ENCODE measurements around the gene ABHD17C. TPM values are rescaled to one million over a fixed set of nuclear protein-coding genes. Genes with fewer than 3 reads are reported as not detected.

Gene ABHD17C
- total and polyA plus RNA-seq, 2 experiments from 2014 or later = 11.3 to 23.8 TPM

DNA sequence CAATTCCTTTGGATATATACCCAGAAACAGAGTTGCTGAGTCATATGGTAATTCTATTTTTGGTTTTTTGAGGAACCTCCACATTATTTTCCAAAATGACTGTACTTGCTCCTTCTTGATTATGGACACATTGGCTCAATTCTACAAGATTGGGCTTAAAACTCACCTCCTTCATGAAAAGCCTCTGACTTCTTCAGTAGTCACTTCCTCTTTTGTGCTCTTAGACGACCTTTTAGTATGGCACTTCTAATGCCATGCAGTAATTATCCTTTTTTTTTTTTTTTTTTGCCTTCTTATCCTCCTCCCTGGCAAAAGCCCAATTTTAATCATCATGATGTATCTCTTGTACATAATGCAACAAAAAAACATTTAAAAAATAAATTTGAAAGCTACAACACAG is 33.0 kb upstream of the ABHD17C start:
- Histone ChIP-seq H3K4me3 (no peak overlapping the region), H3K4me2 (no peak overlapping the region), H3K36me3 (ENCODE audit: insufficient read depth) (no peaks in the 10 kb centered on the region), H3K4me1 (ENCODE audit: insufficient read depth) (no peaks in the 10 kb centered on the region), H4K20me1 (replicated peaks; ENCODE audit: insufficient read depth) (no peaks in the 10 kb centered on the region), H3F3A (replicated peaks; ENCODE audit: low read depth) (no peaks in the 10 kb centered on the region), H3K27me3 (ENCODE audit: insufficient read depth) (no peaks in the 10 kb centered on the region), H3K9me2 (ENCODE audit: insufficient read depth) (no peaks in the 10 kb centered on the region), H2AFZ (no peak overlapping the region), H3K27ac (ENCODE audit: low read depth) (no peak overlapping the region), H3K79me2 (replicated peaks; ENCODE audit: insufficient read depth) (no peaks in the 10 kb centered on the region)
- no peaks in the 10 kb centered on the region; the same call in 2 of the 3 replicates for H3K9me3 Mint-ChIP-seq
- H3K4me1 Mint-ChIP-seq = peaks cover 4% of the 10 kb centered on the region; the same call in 1 of the 3 replicates
- no peak overlapping the region for H3K4me3 Mint-ChIP-seq
- no peak overlapping the region for H3K27ac Mint-ChIP-seq
- no peak for ATAC-seq
- no peaks in the 10 kb centered on the region for H3K36me3 Mint-ChIP-seq (ENCODE audit: low read depth)
- TF ChIP-seq JUNB (IDR thresholded peaks at IDR 0.05; ENCODE audit: unreplicated experiment) (no peak), NANOG (IDR thresholded peaks at IDR 0.05; ENCODE audit: borderline replicate concordance) (no peak), CREB1 (CRISPR knock-in tag; IDR thresholded peaks at IDR 0.05; ENCODE audit: low read depth) (no peak)
- TF ChIP-seq, protein P1, sequence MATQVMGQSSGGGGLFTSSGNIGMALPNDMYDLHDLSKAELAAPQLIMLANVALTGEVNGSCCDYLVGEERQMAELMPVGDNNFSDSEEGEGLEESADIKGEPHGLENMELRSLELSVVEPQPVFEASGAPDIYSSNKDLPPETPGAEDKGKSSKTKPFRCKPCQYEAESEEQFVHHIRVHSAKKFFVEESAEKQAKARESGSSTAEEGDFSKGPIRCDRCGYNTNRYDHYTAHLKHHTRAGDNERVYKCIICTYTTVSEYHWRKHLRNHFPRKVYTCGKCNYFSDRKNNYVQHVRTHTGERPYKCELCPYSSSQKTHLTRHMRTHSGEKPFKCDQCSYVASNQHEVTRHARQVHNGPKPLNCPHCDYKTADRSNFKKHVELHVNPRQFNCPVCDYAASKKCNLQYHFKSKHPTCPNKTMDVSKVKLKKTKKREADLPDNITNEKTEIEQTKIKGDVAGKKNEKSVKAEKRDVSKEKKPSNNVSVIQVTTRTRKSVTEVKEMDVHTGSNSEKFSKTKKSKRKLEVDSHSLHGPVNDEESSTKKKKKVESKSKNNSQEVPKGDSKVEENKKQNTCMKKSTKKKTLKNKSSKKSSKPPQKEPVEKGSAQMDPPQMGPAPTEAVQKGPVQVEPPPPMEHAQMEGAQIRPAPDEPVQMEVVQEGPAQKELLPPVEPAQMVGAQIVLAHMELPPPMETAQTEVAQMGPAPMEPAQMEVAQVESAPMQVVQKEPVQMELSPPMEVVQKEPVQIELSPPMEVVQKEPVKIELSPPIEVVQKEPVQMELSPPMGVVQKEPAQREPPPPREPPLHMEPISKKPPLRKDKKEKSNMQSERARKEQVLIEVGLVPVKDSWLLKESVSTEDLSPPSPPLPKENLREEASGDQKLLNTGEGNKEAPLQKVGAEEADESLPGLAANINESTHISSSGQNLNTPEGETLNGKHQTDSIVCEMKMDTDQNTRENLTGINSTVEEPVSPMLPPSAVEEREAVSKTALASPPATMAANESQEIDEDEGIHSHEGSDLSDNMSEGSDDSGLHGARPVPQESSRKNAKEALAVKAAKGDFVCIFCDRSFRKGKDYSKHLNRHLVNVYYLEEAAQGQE (IDR thresholded peaks at IDR 0.05; ENCODE audit: unreplicated experiment) = no peak
- no peak for DNase-seq (ENCODE audit: low spot score)
- H3K27me3 Mint-ChIP-seq (ENCODE audit: insufficient read depth, low read depth, poor library complexity) = no peaks in the 10 kb centered on the region

DNA sequence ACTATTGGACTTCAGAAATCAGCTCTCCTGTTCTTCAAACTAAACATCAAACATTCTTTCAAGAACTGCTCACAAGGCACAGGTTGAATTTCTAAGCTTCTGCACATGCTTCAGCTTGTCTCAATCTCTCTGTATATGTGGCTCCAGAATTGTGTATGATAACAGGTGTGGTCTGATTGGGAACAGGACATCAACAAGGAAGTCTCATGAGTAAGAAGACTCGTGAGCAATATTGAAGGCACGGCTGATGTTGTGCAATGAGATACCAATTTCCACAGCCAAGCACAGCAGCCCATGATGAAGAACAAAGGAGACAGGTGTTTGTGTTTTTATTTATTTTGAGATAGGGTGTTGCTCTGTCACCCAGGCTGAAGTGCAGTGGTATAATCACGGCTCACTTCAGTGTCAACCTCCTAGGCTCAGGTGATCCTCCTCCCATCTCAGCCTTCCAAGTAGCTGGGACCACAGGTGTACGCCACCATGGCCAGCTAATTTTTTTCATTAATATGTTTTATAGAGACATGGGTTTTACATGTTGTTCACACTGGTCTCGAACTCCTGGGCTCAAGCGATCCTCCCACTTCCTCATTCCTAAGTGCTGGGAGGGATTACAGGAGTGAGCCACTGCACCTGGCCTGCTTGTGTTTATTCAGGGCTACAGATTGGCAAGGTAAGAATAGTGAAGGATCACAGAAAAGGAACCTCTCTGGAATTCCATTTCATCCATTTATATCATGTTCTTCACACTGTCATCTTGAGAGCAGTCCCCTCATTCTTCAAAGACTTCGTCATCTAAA is 32.2 kb upstream of the ABHD17C start:
- Mint-ChIP-seq H3K4me3 (no peak overlapping the region), H3K36me3 (ENCODE audit: low read depth) (no peaks in the 10 kb centered on the region), H3K4me1 (peaks cover 4% of the 10 kb centered on the region; the same call in 1 of the 3 replicates), H3K27ac (no peak overlapping the region), H3K27me3 (ENCODE audit: insufficient read depth, low read depth, poor library complexity) (no peaks in the 10 kb centered on the region), H3K9me3 (no peaks in the 10 kb centered on the region; the same call in 2 of the 3 replicates)
- no peaks in the 10 kb centered on the region for H3K36me3 ChIP-seq (ENCODE audit: insufficient read depth)
- no peak overlapping the region for H3K4me2 ChIP-seq
- ATAC-seq (peak; percentile 32; the same call in 2 of the 3 replicates), DNase-seq (ENCODE audit: low spot score) (peak; percentile 24)
- H3K27ac ChIP-seq (ENCODE audit: low read depth) = no peak overlapping the region
- peaks cover 3% of the 10 kb centered on the region; the same call in 1 of the 2 replicates for H3K9me2 ChIP-seq (ENCODE audit: insufficient read depth)
- H3F3A ChIP-seq (replicated peaks; ENCODE audit: low read depth) = no peaks in the 10 kb centered on the region
- no peak overlapping the region; the same call in 1 of the 2 replicates for H2AFZ ChIP-seq
- H3K79me2 ChIP-seq (replicated peaks; ENCODE audit: insufficient read depth) = no peaks in the 10 kb centered on the region
- no peaks in the 10 kb centered on the region for H3K4me1 ChIP-seq (ENCODE audit: insufficient read depth)
- H3K27me3 ChIP-seq (ENCODE audit: insufficient read depth) = no peaks in the 10 kb centered on the region
- H3K4me3 ChIP-seq = no peak overlapping the region
- H4K20me1 ChIP-seq (replicated peaks; ENCODE audit: insufficient read depth) = no peaks in the 10 kb centered on the region
- TF ChIP-seq POLR2AphosphoS5 (IDR thresholded peaks at IDR 0.05; ENCODE audit: low read depth) = no peak
- TF ChIP-seq, protein P2, sequence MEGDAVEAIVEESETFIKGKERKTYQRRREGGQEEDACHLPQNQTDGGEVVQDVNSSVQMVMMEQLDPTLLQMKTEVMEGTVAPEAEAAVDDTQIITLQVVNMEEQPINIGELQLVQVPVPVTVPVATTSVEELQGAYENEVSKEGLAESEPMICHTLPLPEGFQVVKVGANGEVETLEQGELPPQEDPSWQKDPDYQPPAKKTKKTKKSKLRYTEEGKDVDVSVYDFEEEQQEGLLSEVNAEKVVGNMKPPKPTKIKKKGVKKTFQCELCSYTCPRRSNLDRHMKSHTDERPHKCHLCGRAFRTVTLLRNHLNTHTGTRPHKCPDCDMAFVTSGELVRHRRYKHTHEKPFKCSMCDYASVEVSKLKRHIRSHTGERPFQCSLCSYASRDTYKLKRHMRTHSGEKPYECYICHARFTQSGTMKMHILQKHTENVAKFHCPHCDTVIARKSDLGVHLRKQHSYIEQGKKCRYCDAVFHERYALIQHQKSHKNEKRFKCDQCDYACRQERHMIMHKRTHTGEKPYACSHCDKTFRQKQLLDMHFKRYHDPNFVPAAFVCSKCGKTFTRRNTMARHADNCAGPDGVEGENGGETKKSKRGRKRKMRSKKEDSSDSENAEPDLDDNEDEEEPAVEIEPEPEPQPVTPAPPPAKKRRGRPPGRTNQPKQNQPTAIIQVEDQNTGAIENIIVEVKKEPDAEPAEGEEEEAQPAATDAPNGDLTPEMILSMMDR (conservative IDR thresholded peaks at IDR 0.05; ENCODE audit: low read depth in 2 of 2) = no peak
- TF ChIP-seq, protein P1 (IDR thresholded peaks at IDR 0.05; ENCODE audit: unreplicated experiment) = no peak
- no peak for TF ChIP-seq CREB1 (CRISPR knock-in tag; IDR thresholded peaks at IDR 0.05; ENCODE audit: low read depth)
- no peak for TF ChIP-seq ZNF114 (CRISPR knock-in tag; IDR thresholded peaks at IDR 0.05)
- TF ChIP-seq EZH2 (IDR thresholded peaks at IDR 0.05; ENCODE audit: low read depth, unreplicated experiment) = no peak
- no peak for TF ChIP-seq NANOG (IDR thresholded peaks at IDR 0.05; ENCODE audit: borderline replicate concordance)
